GM19043 (cell line): ENCODE results near the gene PPFIA1.
"Not testable (repeated sequence)": the region's sequence is repeated elsewhere in the genome, so short reads cannot be mapped to it uniquely, and the experiment has no call there.

Experiments
- ATAC-seq: cut with Tn5 transposase; IDR thresholded peaks from one replicate; pipeline ENCODE4 v1.9.1; 2021; ENCODE audit warnings: low read depth; ENCODE audit not compliant: unreplicated experiment

PPFIA1 gene

GRCh38 chr11:70319396-70320076, 49.0 kb downstream of the PPFIA1 start:
- no peak for ATAC-seq

GRCh38 chr11:70322666-70323065, 52.2 kb downstream of the PPFIA1 start:
- ATAC-seq: no peak

- ATAC-seq: no peak
Measured at GRCh38 chr11:70323806-70324205, 53.3 kb downstream of the PPFIA1 start.

- ATAC-seq: no peak
Measured at GRCh38 chr11:70324376-70325115, 54.1 kb downstream of the PPFIA1 start.

GRCh38 chr11:70325824-70326223, 55.3 kb downstream of the PPFIA1 start:
- no peak for ATAC-seq

- ATAC-seq: no peak
Measured at GRCh38 chr11:70326365-70326811, 55.9 kb downstream of the PPFIA1 start.

GRCh38 chr11:70326833-70327232, 56.3 kb downstream of the PPFIA1 start:
- no peak for ATAC-seq

GRCh38 chr11:70327717-70328116, 57.2 kb downstream of the PPFIA1 start:
- no peak for ATAC-seq

GRCh38 chr11:70328556-70328955, 58.1 kb downstream of the PPFIA1 start:
- ATAC-seq: no peak

GRCh38 chr11:70331320-70331843, 60.9 kb downstream of the PPFIA1 start:
- ATAC-seq: not testable (repeated sequence)

- ATAC-seq: no peak
Measured at GRCh38 chr11:70331901-70332300, 61.4 kb downstream of the PPFIA1 start.

GRCh38 chr11:70332567-70332966, 62.1 kb downstream of the PPFIA1 start:
- no peak for ATAC-seq

- no peak for ATAC-seq
Measured at GRCh38 chr11:70333261-70333660, 62.8 kb downstream of the PPFIA1 start.

GRCh38 chr11:70334351-70334995, 64.0 kb downstream of the PPFIA1 start:
- ATAC-seq: no peak

- no peak for ATAC-seq
Measured at GRCh38 chr11:70335511-70335910, 65.0 kb downstream of the PPFIA1 start.

- no peak for ATAC-seq
Measured at GRCh38 chr11:70338594-70338993, 68.1 kb downstream of the PPFIA1 start.

- no peak for ATAC-seq
Measured at GRCh38 chr11:70339066-70339465, 68.6 kb downstream of the PPFIA1 start.

- ATAC-seq: no peak
Measured at GRCh38 chr11:70341881-70342429, 71.5 kb downstream of the PPFIA1 start.

- no peak for ATAC-seq
Measured at GRCh38 chr11:70343636-70344035, 73.1 kb downstream of the PPFIA1 start.

- ATAC-seq: no peak
Measured at GRCh38 chr11:70348191-70348590, 77.7 kb downstream of the PPFIA1 start.

GRCh38 chr11:70348608-70349007, 78.1 kb downstream of the PPFIA1 start:
- ATAC-seq: no peak
